Measurements from ENCODE around the gene EIF2B4. TPM values are rescaled to one million over a fixed set of nuclear protein-coding genes. Genes with fewer than 3 reads are reported as not detected.

EIF2B4 gene
- total and polyA plus RNA-seq, 2 of the 13 experiments (the other 11 are each of a cell fraction or from before 2014, with no cell fraction given) = 91.5 to 96.4 TPM

DNA sequence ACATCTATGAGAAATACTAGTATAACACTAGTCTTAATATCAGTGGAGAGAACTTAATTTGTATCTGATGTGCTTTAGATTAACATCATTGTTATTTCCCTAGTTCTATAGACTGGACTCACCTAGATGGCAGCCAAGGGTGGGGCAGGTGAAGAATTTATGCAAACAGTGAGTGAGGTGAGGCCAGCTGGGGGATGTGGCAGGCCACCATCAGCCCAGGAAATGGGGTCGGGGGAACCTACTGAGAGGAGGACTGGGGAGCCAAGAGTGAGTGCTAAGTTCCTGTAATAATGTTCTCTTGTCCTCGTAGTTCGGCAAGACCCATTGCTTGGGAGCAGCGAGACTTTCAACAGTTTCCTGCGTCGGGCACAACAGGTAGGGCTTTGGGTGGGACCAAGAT is 2.8 kb upstream of the EIF2B4 start:
- no peak overlapping the region for H3K9ac ChIP-seq (ENCODE audit: insufficient read depth, low read depth, low read length)
- FAIRE-seq = no peak
- peaks cover 51% of the 10 kb centered on the region for H3K79me2 ChIP-seq (ENCODE audit: insufficient read depth, low read length)
- in situ Hi-C loops (cut with HindIII; ENCODE audit: extremely low pct_ligation_motif_present, low pct_unique_long_range_greater_than_20kb) = loop anchor here (5.0 kb wide), 1 partner anchor 51 kb away; the partner anchor contains the start of gene MPV17
- H2AFZ ChIP-seq (ENCODE audit: low read length) = no peak overlapping the region
- H3K36me3 ChIP-seq (replicated peaks in 1 of 2; ENCODE audit: control insufficient read depth in 1 of 2, insufficient read depth in 2 of 2, low read length in 2 of 2) = peaks cover 35 to 67% of the 10 kb centered on the region in 2 experiments
- peaks cover 3% of the 10 kb centered on the region for H4K20me1 ChIP-seq (ENCODE audit: insufficient read depth, low read length)
- no peaks in the 10 kb centered on the region; a peak in 1 of 5 replicates for H3K27me3 ChIP-seq (ENCODE audit: control insufficient read depth in 1 of 2, insufficient read depth in 2 of 2, low read length in 2 of 2)
- ChIA-PET CTCF (ENCODE audit: low intra/inter-chr PET ratio, low total read pairs) (no interaction called here), POLR2A (interaction anchor here (1.1 to 9.5 kb wide), 3 partner anchors 9 to 19 kb away, joined by 4 to 125 read pairs (median 12); partner anchors contain the start of gene GTF3C2)
- H3K9me3 ChIP-seq (ENCODE audit: low read length) = no peaks in the 10 kb centered on the region
- TF ChIP-seq, protein P1, sequence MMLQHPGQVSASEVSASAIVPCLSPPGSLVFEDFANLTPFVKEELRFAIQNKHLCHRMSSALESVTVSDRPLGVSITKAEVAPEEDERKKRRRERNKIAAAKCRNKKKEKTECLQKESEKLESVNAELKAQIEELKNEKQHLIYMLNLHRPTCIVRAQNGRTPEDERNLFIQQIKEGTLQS (CRISPR knock-in tag; IDR thresholded peaks at IDR 0.05) = no peak
- TF ChIP-seq SPEN (CRISPR knock-in tag; IDR thresholded peaks at IDR 0.05; ENCODE audit: low read depth) (no peak), ZNF484 (CRISPR knock-in tag; IDR thresholded peaks at IDR 0.05; ENCODE audit: borderline replicate concordance, low read depth) (no peak), KDM1A (CRISPR knock-in tag; IDR thresholded peaks at IDR 0.05) (no peak), KLF6 (CRISPR knock-in tag; IDR thresholded peaks at IDR 0.05) (no peak), ZNF766 (CRISPR knock-in tag; IDR thresholded peaks at IDR 0.05; ENCODE audit: borderline replicate concordance) (no peak)
- no peak overlapping the region for H3K4me3 ChIP-seq (replicated peaks in 1 of 3; ENCODE audit: insufficient read depth in 1 of 3, low read depth in 2 of 3, low read length in 3 of 3)
- BruUV-seq (replicated peaks) = no TSS peak
- no peak for DNase-seq (ENCODE audit: low spot score)
- ATAC-seq = no peak
- no peak overlapping the region for H3K4me2 ChIP-seq (ENCODE audit: low read depth, low read length)
- peaks cover 38% of the 10 kb centered on the region for H3K4me1 ChIP-seq (ENCODE audit: insufficient read depth, low read length)
- 96% methylated on average over 6 of the region's 6 CpGs for WGBS (ENCODE audit: low lambda C conversion rate)
- intact Hi-C loops (cut with micrococcal nuclease; ENCODE audit: unreplicated experiment) = loop anchor here (10.0 kb wide), 1 partner anchor 118 kb away; no protein-coding TSS in a partner anchor
- no peak overlapping the region for H3K27ac ChIP-seq (ENCODE audit: extremely low read length, insufficient read depth, low read length)
